ENCODE data around the gene NUMBL.

NUMBL gene

DNA sequence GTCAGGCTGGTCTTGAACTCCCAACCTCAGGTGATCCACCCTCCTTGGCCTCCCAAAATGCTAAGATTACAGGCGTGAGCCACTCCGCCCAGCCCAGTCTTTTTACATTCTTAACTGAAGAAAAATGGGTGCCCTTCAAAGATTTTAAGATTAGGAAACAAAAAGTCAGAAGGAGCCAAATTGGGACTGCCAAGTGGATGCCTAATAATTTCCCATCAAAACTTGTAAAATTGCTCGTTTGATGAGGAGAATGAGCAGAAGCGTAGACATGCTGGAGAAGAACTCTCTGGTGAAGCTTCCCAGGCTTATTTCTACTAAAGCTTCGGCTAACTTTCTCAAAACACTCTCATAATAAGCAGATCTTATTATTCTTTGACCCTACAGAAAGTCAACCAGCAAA is 31.3 kb downstream of the NUMBL start:
- TF ChIP-seq POLR2AphosphoS5 (IDR thresholded peaks at IDR 0.05; ENCODE audit: low read depth, low read length): no peak
- no peak for TF ChIP-seq SIN3A (IDR thresholded peaks at IDR 0.05; ENCODE audit: borderline replicate concordance, insufficient read depth, low read length)
- TF ChIP-seq, protein P1, sequence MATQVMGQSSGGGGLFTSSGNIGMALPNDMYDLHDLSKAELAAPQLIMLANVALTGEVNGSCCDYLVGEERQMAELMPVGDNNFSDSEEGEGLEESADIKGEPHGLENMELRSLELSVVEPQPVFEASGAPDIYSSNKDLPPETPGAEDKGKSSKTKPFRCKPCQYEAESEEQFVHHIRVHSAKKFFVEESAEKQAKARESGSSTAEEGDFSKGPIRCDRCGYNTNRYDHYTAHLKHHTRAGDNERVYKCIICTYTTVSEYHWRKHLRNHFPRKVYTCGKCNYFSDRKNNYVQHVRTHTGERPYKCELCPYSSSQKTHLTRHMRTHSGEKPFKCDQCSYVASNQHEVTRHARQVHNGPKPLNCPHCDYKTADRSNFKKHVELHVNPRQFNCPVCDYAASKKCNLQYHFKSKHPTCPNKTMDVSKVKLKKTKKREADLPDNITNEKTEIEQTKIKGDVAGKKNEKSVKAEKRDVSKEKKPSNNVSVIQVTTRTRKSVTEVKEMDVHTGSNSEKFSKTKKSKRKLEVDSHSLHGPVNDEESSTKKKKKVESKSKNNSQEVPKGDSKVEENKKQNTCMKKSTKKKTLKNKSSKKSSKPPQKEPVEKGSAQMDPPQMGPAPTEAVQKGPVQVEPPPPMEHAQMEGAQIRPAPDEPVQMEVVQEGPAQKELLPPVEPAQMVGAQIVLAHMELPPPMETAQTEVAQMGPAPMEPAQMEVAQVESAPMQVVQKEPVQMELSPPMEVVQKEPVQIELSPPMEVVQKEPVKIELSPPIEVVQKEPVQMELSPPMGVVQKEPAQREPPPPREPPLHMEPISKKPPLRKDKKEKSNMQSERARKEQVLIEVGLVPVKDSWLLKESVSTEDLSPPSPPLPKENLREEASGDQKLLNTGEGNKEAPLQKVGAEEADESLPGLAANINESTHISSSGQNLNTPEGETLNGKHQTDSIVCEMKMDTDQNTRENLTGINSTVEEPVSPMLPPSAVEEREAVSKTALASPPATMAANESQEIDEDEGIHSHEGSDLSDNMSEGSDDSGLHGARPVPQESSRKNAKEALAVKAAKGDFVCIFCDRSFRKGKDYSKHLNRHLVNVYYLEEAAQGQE (IDR thresholded peaks at IDR 0.05; ENCODE audit: insufficient read depth in 1 of 2, low read depth in 2 of 2, low read length in 2 of 2): no peak
- TF ChIP-seq TAF1 (IDR thresholded peaks at IDR 0.05; ENCODE audit: borderline replicate concordance, insufficient read depth, low read length): no peak
- TF ChIP-seq FOXP2 (optimal IDR thresholded peaks at IDR 0.05; ENCODE audit: borderline replicate concordance, extremely low read depth, extremely low read length, insufficient read depth): no peak

- TF ChIP-seq TAF1 (IDR thresholded peaks at IDR 0.05; ENCODE audit: borderline replicate concordance, insufficient read depth, low read length): no peak
- no peak for TF ChIP-seq POLR2AphosphoS5 (IDR thresholded peaks at IDR 0.05; ENCODE audit: low read depth, low read length)
- TF ChIP-seq, protein P1 (IDR thresholded peaks at IDR 0.05; ENCODE audit: insufficient read depth in 1 of 2, low read depth in 2 of 2, low read length in 2 of 2): no peak
- no peak for TF ChIP-seq FOXP2 (optimal IDR thresholded peaks at IDR 0.05; ENCODE audit: borderline replicate concordance, extremely low read depth, extremely low read length, insufficient read depth)
- no peak for TF ChIP-seq SIN3A (IDR thresholded peaks at IDR 0.05; ENCODE audit: borderline replicate concordance, insufficient read depth, low read length)
Measured at GRCh38 chr19:40658031-40658430, 32.4 kb downstream of the NUMBL start.

DNA sequence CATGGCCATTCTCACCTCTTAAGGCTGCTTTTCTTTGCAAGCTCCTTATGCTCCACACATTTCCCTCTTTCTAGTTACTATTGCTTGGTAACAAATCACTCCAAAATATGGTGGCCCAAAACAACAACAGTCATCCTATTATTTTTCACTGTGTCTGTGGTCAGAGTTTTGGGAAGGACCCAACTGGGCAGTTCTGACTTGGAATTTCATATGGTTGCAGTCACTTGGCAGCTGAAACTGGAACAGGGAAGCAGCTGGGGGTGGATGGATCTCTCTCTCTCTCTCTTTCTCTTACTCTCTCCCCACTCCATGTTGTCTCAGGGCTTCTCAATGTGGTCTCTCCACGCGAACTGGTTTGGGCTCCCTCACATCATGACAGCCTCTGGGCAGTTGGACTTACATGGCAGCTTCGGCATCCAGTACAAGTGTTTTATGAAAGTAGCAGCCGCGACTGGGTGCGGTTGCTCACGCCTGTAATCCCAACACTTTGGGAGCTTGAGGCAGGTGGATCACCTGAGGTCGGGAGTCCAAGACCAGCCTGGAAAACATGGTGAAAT is 39.6 kb downstream of the NUMBL start:
- TF ChIP-seq POLR2AphosphoS5 (IDR thresholded peaks at IDR 0.05; ENCODE audit: low read depth, low read length) (no peak), FOXP2 (optimal IDR thresholded peaks at IDR 0.05; ENCODE audit: borderline replicate concordance, extremely low read depth, extremely low read length, insufficient read depth) (no peak), TAF1 (IDR thresholded peaks at IDR 0.05; ENCODE audit: borderline replicate concordance, insufficient read depth, low read length) (no peak), SIN3A (IDR thresholded peaks at IDR 0.05; ENCODE audit: borderline replicate concordance, insufficient read depth, low read length) (no peak)
- TF ChIP-seq, protein P1 (IDR thresholded peaks at IDR 0.05; ENCODE audit: insufficient read depth in 1 of 2, low read depth in 2 of 2, low read length in 2 of 2): no peak

- TF ChIP-seq, protein P1 (IDR thresholded peaks at IDR 0.05; ENCODE audit: insufficient read depth in 1 of 2, low read depth in 2 of 2, low read length in 2 of 2): no peak
- TF ChIP-seq TAF1 (IDR thresholded peaks at IDR 0.05; ENCODE audit: borderline replicate concordance, insufficient read depth, low read length): no peak
- no peak for TF ChIP-seq POLR2AphosphoS5 (IDR thresholded peaks at IDR 0.05; ENCODE audit: low read depth, low read length)
- TF ChIP-seq SIN3A (IDR thresholded peaks at IDR 0.05; ENCODE audit: borderline replicate concordance, insufficient read depth, low read length): no peak
- no peak for TF ChIP-seq FOXP2 (optimal IDR thresholded peaks at IDR 0.05; ENCODE audit: borderline replicate concordance, extremely low read depth, extremely low read length, insufficient read depth)
Measured at GRCh38 chr19:40646743-40647254, 43.7 kb downstream of the NUMBL start.
